ENCODE data around the gene ARHGAP42. TPM values are rescaled to one million over a fixed set of nuclear protein-coding genes. Genes with fewer than 3 reads are reported as not detected.

The ARHGAP42 gene
- total RNA-seq, 2 experiments from 2014 or later: not detected

DNA sequence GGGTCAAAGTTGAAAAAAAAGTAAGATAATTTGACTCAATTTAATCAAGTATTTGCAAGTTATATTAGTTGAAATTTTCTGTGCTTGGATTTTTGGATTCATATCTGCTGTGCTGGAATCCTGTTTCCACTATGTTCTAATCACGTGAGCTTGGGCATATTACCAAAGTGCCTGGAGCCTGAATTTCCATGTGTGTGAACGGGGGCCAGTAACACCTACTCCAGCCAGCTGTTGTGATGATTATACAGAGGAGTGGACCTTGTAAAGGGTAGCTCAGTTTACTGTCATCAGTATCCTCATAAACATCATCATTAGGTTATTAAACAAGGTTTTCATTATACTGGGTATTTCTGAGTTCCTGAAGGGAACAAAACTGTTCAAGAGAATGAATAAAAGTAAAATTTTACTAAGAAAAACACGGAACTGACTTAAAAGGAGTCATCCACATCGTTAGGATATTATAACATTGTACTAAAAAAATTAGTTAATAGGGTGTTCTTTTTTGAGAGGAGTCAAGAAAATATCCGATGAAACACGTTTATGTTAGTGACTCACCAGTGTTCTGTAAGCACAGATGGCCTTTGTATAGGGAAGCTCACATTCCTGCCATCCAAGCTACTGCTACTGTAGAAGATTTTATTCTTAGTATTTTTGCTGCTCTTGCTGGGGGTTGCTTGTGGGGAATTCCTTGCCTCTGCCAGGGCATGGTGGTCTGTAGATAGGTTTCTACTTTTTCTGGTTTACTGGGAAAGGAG is 144.1 kb downstream of the ARHGAP42 start:
- no peaks in the 10 kb centered on the region for H3K4me1 Mint-ChIP-seq
- ChIA-PET CTCF (interaction anchor here (0.6 kb wide), 1 partner anchor 1857 kb away, joined by 3 read pairs; no protein-coding TSS in a partner anchor), POLR2A (no interaction called here)
- no peak overlapping the region for H3K4me3 Mint-ChIP-seq
- ATAC-seq (no peak), DNase-seq (no peak)
- H3K9me3 Mint-ChIP-seq (ENCODE audit: low read depth): no peaks in the 10 kb centered on the region
- intact Hi-C loops (cut with DNase I, micrococcal nuclease): no loop called here
- no peaks in the 10 kb centered on the region for H3K27me3 Mint-ChIP-seq
- H3K36me3 Mint-ChIP-seq (ENCODE audit: low read depth): no peaks in the 10 kb centered on the region
- no peak overlapping the region for H3K27ac Mint-ChIP-seq

DNA sequence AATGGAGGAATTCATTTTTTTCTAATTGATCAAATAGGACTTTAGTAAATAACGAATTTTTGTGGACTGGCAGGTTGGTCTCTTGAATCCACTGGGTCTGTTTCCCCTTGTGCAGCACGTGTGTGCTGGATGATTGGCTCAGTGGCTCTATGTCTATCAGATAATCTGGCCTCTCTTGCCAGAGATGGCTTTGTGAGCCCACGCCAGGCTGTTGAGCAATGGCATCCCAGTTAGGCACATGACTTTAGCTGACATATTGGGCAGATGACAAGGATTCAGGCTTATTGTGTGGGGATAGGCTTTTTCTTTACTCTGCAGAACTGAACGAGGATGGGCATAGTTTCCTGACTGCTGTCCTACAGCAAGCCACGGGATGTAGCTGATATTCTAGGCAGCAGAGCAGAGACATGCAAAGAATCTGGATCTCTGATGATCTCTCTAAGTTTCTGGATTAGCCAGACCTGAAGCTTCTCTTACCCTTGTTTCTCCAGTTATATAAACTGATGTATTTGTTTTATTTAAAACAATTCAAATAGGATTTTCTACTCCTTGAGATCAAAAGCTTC is 144.9 kb downstream of the ARHGAP42 start:
- no peak overlapping the region for H3K27ac Mint-ChIP-seq
- H3K4me3 Mint-ChIP-seq: no peak overlapping the region
- no peaks in the 10 kb centered on the region for H3K4me1 Mint-ChIP-seq
- H3K9me3 Mint-ChIP-seq (ENCODE audit: low read depth): no peaks in the 10 kb centered on the region
- intact Hi-C loops (cut with DNase I, micrococcal nuclease): no loop called here
- no peaks in the 10 kb centered on the region for H3K27me3 Mint-ChIP-seq
- ChIA-PET CTCF (no interaction called here), POLR2A (no interaction called here)
- no peak for ATAC-seq
- no peaks in the 10 kb centered on the region for H3K36me3 Mint-ChIP-seq (ENCODE audit: low read depth)
- no peak for DNase-seq

DNA sequence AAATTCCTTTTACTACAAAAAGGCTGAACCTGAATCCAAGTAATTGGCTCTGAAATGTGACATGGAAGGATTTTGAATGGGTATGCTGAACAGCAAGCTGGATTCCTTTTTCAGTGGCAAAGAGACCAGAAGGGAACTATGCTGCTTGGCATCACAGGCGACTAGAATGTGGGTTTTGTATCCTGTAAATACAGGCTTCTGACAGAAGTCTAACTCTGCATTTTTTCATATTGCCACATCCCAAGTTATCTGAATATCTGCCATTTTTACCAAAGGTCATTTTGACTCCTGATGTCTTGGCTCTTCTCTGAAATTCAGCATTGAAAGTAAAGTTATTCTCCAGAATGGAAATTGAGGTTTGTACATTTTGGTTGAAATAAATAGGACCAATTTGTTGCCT is 145.7 kb downstream of the ARHGAP42 start:
- ChIA-PET POLR2A (no interaction called here), CTCF (no interaction called here)
- no peak for ATAC-seq
- Mint-ChIP-seq H3K4me3 (no peak overlapping the region), H3K4me1 (no peaks in the 10 kb centered on the region), H3K36me3 (ENCODE audit: low read depth) (no peaks in the 10 kb centered on the region), H3K27ac (no peak overlapping the region), H3K9me3 (ENCODE audit: low read depth) (no peaks in the 10 kb centered on the region), H3K27me3 (no peaks in the 10 kb centered on the region)
- DNase-seq: no peak
- intact Hi-C loops (cut with DNase I, micrococcal nuclease): no loop called here

DNA sequence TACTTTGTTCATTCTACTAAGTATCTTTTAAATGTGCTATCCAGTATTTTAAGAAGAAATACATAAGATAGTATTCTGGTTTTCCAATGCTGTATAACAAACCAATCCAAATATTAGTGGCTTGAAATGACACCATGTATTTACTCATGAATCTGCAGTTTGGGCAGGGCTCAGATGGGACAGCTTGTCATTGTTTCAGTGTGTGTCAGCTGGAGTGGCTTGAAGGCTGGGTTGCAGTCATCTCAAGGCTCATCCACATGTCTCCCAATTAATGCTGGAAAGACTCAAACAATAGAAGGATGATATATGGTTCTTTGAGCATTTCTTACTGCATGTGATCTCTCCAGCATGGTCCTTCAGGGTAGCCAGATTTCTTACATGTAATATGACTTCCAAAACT is 146.2 kb downstream of the ARHGAP42 start:
- Mint-ChIP-seq H3K36me3 (ENCODE audit: low read depth) (no peaks in the 10 kb centered on the region), H3K27me3 (no peaks in the 10 kb centered on the region), H3K4me3 (no peak overlapping the region), H3K27ac (no peak overlapping the region), H3K4me1 (no peaks in the 10 kb centered on the region), H3K9me3 (ENCODE audit: low read depth) (no peaks in the 10 kb centered on the region)
- ChIA-PET POLR2A (no interaction called here), CTCF (no interaction called here)
- intact Hi-C loops (cut with DNase I, micrococcal nuclease): no loop called here
- DNase-seq (no peak), ATAC-seq (no peak)

DNA sequence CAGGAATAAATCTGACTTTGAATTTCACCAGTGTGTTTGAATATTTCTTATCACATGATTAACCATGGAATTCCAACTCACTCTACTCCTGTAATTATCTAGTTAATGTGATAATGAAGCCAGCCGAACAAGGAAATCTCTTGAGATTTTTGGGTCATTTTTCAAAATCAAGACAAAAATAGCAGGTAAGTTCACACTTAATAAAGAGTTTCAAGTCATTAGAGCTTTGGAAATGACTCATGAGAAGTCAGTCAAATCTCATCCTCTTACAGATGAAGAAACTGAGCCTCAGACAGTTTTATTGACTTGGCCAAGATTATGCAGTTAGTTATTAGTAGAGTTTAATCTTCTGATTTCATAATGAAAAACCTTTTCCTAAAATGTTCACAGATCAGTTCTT is 148.8 kb downstream of the ARHGAP42 start:
- Mint-ChIP-seq H3K36me3 (ENCODE audit: low read depth) (no peaks in the 10 kb centered on the region), H3K4me3 (no peak overlapping the region), H3K27ac (no peak overlapping the region), H3K9me3 (ENCODE audit: low read depth) (no peaks in the 10 kb centered on the region), H3K4me1 (no peaks in the 10 kb centered on the region), H3K27me3 (no peaks in the 10 kb centered on the region)
- ATAC-seq: no peak
- intact Hi-C loops (cut with DNase I, micrococcal nuclease): no loop called here
- no peak for DNase-seq
- CTCF ChIA-PET: no interaction called here
- POLR2A ChIA-PET: no interaction called here

DNA sequence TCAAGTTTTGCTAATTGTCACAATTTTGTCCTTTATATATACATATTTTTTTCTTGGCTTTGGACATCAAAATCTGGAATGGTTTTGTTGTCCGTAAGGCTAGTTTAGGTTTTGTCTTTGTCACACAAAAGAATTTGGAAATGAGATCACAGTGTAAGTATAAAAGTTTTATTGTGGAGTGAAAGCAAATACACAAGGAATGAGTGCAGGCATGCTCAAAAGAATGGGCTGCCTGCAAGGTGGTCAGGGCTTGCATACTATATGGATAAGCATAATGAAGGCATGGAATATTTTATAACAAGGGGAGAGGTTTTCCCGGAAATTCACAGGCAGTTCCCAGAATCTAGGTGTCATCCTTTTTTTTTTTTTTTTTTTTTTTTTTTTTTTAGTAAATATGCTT is 150.2 kb downstream of the ARHGAP42 start:
- POLR2A ChIA-PET: no interaction called here
- CTCF ChIA-PET: no interaction called here
- Mint-ChIP-seq H3K36me3 (ENCODE audit: low read depth) (no peaks in the 10 kb centered on the region), H3K27me3 (no peaks in the 10 kb centered on the region), H3K4me3 (no peak overlapping the region), H3K9me3 (ENCODE audit: low read depth) (no peaks in the 10 kb centered on the region), H3K27ac (no peak overlapping the region), H3K4me1 (no peaks in the 10 kb centered on the region)
- intact Hi-C loops (cut with DNase I, micrococcal nuclease): no loop called here
- DNase-seq (no peak), ATAC-seq (no peak)

DNA sequence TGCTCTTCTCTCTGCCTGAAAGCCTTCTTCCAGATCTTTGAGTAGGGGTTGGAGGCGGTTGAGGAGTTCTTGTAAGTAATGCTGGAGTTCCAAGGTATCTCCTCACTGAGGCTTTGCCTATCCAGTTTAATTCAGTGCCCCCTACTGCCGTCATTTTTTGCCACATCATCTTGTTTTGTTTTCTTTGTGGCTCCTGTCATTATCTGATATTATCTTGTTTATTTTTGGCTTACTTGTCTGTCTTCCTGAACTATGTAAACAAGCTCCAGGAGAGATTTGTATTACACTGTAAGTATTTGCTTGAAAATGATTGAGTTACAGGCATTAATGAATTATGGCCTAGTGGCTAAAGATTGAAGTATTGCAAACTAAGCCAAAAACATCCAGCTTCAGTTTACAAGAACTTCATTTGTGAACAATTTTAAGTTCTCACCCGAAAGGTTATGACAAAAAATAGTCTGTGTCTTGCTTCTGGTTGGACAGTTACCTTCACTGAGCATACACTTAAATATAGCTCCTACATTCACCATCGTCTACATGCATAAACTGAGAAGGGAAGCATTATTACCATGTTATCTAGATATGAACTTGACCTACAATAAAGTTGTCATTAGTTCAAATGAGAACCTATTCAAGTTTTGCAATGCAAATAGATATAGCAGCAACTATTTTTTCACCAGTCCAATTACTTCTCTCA is 154.8 kb downstream of the ARHGAP42 start:
- ChIA-PET CTCF (interaction anchor here (0.7 kb wide), 1 partner anchor 263 kb away, joined by 3 read pairs; no protein-coding TSS in a partner anchor), POLR2A (no interaction called here)
- Mint-ChIP-seq H3K36me3 (ENCODE audit: low read depth) (no peaks in the 10 kb centered on the region), H3K4me1 (no peaks in the 10 kb centered on the region), H3K27me3 (no peaks in the 10 kb centered on the region), H3K27ac (no peak overlapping the region), H3K4me3 (no peak overlapping the region), H3K9me3 (ENCODE audit: low read depth) (peaks cover 1% of the 10 kb centered on the region)
- intact Hi-C loops (cut with DNase I, micrococcal nuclease): no loop called here
- ATAC-seq (no peak), DNase-seq (no peak)

DNA sequence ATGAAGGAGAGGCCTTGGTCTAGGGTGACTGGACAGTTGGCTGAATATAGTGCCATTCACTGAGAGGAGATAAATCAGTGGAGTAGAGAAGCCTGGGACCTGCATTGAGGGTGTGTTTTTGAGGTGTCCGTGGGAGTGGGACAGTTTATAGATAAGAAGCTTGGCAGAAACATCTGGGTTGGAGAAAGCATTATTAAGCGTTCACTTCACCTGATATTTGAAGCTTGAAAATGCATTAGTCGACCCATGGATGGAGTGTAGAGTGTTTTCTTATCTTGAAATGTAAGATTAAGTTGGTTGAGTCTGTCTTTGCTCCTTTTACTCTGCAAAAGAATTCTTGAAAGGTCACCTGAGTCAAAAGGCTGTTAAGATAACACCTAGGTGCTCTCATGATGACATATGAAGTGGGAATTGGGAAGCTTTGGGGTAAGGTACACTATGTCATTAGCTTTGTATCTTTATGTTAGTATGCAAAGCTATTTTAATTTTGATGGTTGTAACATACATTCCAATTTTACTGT is 160.7 kb downstream of the ARHGAP42 start:
- CTCF ChIA-PET: no interaction called here
- DNase-seq (no peak), ATAC-seq (no peak)
- Mint-ChIP-seq H3K27ac (no peak overlapping the region), H3K36me3 (ENCODE audit: low read depth) (no peaks in the 10 kb centered on the region), H3K4me3 (no peak overlapping the region), H3K9me3 (ENCODE audit: low read depth) (peaks cover 3% of the 10 kb centered on the region), H3K27me3 (no peaks in the 10 kb centered on the region), H3K4me1 (no peaks in the 10 kb centered on the region)
- intact Hi-C loops (cut with DNase I, micrococcal nuclease): no loop called here
- POLR2A ChIA-PET: no interaction called here

DNA sequence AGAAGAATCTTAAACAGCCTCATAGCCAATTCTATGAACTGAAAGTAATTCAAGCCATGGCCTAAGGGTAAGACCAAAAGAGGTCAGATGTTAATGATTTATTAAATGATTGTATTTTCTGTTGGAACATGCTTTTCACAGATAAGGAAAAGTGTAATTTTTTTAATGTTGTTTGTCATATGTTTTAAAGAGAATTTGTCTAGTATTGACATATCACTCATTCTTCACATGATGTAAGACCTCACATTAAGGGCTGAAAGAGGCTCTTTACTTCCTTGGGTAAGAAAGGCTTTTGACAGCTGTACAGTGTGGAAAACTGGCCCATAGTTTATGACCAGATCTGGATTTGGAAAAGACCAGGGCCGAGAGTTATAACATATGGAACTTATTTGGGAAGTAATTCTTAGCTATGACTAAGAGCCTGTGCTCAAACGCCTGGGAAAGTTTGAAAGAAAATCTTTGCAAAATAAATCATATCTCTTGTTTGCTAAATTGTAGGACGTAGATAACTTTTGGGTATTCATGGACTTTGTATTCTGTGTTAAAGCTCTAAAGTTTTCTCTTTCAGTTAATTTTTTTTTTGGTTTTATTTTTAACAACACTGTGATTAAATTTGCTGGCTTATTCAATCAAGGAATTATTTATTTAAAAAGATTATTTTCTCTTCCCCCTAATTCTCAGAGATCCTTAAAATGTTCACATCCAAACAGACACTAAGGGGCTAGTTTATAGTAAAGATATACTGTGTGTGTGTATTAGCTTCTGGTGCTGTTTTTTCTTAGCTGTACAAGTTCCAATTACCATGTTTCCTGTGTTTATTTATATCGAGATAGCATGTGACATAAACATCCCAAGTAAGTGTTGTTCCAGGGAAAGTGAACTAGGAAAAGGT is 162.2 kb downstream of the ARHGAP42 start:
- ATAC-seq: no peak
- H3K27me3 Mint-ChIP-seq: no peaks in the 10 kb centered on the region
- H3K27ac Mint-ChIP-seq: no peak overlapping the region
- H3K36me3 Mint-ChIP-seq (ENCODE audit: low read depth): no peaks in the 10 kb centered on the region
- H3K4me3 Mint-ChIP-seq: no peak overlapping the region
- ChIA-PET POLR2A (no interaction called here), CTCF (no interaction called here)
- intact Hi-C loops (cut with DNase I, micrococcal nuclease): no loop called here
- no peak for DNase-seq
- H3K4me1 Mint-ChIP-seq: no peaks in the 10 kb centered on the region
- H3K9me3 Mint-ChIP-seq (ENCODE audit: low read depth): peaks cover 3% of the 10 kb centered on the region

DNA sequence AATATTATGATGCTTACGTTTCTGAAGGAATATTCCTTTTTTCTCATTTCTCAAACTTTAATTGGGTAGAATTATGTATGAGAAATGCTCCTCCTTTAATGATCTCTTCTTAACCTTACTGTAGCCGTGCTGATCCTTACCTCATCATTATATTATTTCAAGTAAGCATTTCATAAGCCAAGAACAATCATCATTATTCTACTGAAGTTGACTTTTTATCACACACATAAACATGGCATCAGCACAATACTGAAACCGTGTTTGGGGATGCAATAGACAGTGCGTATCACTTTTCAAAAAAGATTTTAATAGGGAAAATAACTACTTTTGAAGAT is 162.8 kb downstream of the ARHGAP42 start:
- no peaks in the 10 kb centered on the region for H3K4me1 Mint-ChIP-seq
- ChIA-PET POLR2A (no interaction called here), CTCF (no interaction called here)
- DNase-seq (no peak), ATAC-seq (no peak)
- H3K4me3 Mint-ChIP-seq: no peak overlapping the region
- H3K27me3 Mint-ChIP-seq: no peaks in the 10 kb centered on the region
- H3K27ac Mint-ChIP-seq: no peak overlapping the region
- intact Hi-C loops (cut with DNase I, micrococcal nuclease): loop anchor here in 1 of 2 experiments (10.0 kb wide), 1 partner anchor 275 kb away; no protein-coding TSS in a partner anchor
- H3K36me3 Mint-ChIP-seq (ENCODE audit: low read depth): no peaks in the 10 kb centered on the region
- peaks cover 3% of the 10 kb centered on the region for H3K9me3 Mint-ChIP-seq (ENCODE audit: low read depth)

DNA sequence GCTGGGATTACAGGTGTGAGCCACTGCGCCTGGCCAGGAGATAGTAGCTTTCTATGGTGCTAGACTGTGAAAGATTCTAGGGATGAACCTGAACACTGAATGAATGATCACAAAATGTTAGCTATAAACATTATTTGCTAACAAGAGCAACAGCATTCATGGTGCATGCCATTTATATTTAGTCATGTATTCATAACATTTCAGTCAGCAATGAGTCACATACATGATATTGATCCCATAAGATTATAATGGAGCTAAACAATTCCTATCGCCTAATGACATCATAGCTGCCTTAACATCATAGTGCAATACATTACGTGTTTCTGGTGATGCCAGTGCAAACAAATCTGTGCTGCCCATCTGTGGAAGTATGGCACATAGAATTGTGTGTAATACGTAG is 164.1 kb downstream of the ARHGAP42 start:
- no peak overlapping the region for H3K27ac Mint-ChIP-seq
- CTCF ChIA-PET: no interaction called here
- H3K9me3 Mint-ChIP-seq (ENCODE audit: low read depth): peaks cover 1% of the 10 kb centered on the region
- intact Hi-C loops (cut with DNase I, micrococcal nuclease): loop anchor here in 1 of 2 experiments (10.0 kb wide), 1 partner anchor 276 kb away; no protein-coding TSS in a partner anchor
- H3K36me3 Mint-ChIP-seq (ENCODE audit: low read depth): no peaks in the 10 kb centered on the region
- H3K4me1 Mint-ChIP-seq: no peaks in the 10 kb centered on the region
- ATAC-seq (no peak), DNase-seq (no peak)
- no peaks in the 10 kb centered on the region for H3K27me3 Mint-ChIP-seq
- no peak overlapping the region for H3K4me3 Mint-ChIP-seq
- POLR2A ChIA-PET: no interaction called here
